ENCODE data around the gene NTRK3.
A peak's percentile ranks its signal among the peaks of the same experiment; 100 is the strongest.

NTRK3 gene

DNA sequence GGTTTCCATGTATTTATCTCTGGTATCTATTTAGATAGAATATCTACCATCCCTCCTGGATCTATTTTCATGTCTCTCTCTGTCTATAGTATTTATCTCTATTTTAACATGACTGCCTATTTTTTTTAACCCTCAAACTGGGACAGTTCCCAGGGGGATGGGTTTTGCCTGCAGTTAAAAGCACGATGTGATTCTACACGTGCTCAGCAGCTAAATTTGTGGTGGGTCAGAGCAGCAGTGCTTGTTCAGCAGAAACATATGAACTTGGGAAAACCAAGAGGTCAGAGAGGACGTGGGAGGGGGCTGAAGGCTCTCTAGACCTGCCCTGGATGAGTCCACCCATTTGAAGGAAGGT is 189.2 kb downstream of the NTRK3 start:
- TF ChIP-seq, protein P1, sequence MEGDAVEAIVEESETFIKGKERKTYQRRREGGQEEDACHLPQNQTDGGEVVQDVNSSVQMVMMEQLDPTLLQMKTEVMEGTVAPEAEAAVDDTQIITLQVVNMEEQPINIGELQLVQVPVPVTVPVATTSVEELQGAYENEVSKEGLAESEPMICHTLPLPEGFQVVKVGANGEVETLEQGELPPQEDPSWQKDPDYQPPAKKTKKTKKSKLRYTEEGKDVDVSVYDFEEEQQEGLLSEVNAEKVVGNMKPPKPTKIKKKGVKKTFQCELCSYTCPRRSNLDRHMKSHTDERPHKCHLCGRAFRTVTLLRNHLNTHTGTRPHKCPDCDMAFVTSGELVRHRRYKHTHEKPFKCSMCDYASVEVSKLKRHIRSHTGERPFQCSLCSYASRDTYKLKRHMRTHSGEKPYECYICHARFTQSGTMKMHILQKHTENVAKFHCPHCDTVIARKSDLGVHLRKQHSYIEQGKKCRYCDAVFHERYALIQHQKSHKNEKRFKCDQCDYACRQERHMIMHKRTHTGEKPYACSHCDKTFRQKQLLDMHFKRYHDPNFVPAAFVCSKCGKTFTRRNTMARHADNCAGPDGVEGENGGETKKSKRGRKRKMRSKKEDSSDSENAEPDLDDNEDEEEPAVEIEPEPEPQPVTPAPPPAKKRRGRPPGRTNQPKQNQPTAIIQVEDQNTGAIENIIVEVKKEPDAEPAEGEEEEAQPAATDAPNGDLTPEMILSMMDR (IDR thresholded peaks at IDR 0.05; ENCODE audit: extremely low read depth, missing control alignments), result no peak
- no peak for DNase-seq (ENCODE audit: low spot score)

DNA sequence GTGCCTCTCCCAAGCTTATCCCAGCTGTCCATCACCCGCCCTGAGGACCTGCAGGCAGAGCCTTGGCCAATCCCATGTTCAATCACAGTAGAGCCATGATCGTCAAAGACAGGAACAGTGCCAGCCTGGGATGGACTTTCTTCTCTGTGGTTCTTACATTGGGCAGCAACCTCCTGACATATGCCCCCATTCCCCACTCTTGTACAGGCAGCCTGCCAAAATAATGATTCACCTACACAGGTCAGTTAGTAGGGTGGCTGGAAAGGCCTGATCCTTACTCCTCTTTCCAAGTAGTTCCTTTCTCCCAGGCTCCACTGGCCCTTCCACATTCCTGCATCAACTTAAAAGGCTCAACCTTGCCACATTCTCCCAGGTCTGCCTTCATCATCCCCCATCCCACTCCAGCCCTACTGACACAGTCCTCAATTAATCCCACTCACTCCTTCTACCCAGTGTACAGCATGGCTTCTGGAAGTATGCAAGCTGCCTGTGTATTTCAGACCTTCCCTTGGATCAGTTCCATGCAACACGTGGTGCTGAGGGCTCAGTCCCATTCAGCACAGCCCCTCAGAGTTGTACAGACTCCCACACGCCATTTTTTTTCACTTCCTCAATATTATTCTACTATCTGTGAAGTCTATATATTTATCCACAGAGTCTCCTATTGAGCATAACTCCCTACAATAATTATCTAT is 189.8 kb downstream of the NTRK3 start:
- TF ChIP-seq, protein P1 (IDR thresholded peaks at IDR 0.05; ENCODE audit: extremely low read depth, missing control alignments), result no peak
- DNase-seq (ENCODE audit: low spot score), result no peak

DNA sequence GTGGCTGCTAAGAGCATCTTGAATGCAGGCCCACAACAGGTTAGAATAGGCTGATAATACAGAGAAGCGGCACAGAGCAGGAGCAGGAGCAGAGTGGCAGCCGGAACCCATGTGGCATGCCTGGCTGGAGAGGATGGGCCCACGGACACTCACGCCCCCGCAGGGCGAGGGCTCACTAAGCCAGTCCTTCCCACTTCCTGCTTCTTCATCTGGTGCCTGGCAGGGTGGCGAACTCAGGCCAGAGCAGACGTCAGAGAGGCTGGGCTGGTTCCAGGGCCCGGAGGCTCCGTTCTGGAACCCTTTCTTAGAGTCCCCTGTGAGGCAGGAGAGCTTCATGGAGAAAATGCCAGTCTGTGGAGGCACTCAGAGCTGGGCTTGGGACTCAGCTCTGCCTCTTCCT is 195.1 kb downstream of the NTRK3 start:
- no peak for DNase-seq (ENCODE audit: low spot score)
- TF ChIP-seq, protein P1 (IDR thresholded peaks at IDR 0.05; ENCODE audit: extremely low read depth, missing control alignments), result no peak

DNA sequence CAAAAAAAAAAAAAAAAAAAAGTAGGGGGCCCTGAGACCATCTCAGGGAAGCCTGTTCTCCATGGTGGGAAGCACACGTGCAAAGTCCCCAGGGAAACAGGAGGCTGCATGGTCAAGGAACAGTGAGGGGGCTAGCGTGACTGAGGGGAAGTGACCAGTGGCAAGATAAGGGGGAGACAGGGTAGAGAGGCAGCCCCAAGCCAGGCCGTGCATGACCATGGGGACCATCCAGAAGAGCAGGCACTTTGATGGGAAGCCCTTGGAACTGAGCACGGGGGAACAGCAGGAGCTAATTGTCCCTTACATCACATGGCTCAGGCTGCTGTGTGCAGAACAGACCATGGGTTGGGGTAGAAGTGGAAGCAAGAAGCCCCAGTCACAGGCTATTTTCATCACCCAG is 196.2 kb downstream of the NTRK3 start:
- TF ChIP-seq, protein P1 (IDR thresholded peaks at IDR 0.05; ENCODE audit: extremely low read depth, missing control alignments), result no peak
- no peak for DNase-seq (ENCODE audit: low spot score)

DNA sequence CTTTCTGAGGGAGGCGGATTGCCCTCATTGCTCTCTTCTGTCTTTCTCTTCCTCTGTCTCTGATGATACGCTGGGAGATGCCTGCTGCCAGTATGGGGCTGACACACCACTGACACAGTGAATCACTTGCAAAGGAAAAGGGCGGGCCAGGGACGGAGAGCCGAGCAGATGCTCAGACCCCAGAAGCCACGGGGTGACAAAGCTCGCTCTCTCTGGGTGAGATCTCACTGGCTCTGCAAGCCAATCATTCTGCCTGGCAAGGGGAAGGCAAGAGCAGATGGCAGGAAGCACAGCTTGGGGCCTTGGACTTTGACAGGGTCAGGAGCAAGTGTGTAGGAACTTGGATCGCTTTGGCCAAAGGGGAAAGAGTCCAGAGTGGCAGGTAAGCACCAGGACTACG is 198.7 kb downstream of the NTRK3 start:
- no peak for DNase-seq (ENCODE audit: low spot score)
- TF ChIP-seq, protein P1 (IDR thresholded peaks at IDR 0.05; ENCODE audit: extremely low read depth, missing control alignments), result no peak

- peak; percentile 18 for DNase-seq (ENCODE audit: low spot score)
- TF ChIP-seq, protein P1 (IDR thresholded peaks at IDR 0.05; ENCODE audit: extremely low read depth, missing control alignments), result no peak
These were observed 207.0 kb downstream of the NTRK3 start for GRCh38 chr15:88049506-88049905.

DNA sequence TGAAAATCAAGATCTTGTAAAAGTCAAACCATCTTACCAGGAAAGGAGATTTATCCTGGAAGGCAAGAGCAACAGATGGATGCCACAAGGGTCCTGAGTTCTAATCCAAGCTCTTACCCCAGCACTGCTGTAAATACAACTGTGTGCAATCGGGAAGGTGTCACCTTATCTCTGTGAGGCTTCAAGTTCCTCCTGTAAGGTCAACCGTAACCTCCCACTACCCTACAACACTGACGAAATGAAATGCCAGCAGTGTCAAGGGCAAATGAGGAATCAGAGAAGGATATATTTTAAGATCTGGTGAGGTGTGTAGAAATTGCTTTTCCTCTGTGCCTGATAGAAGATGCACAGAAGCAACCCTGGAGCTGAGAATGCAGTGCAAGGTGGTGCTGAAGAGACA is 207.8 kb downstream of the NTRK3 start:
- TF ChIP-seq, protein P1 (IDR thresholded peaks at IDR 0.05; ENCODE audit: extremely low read depth, missing control alignments), result no peak
- no peak for DNase-seq (ENCODE audit: low spot score)
